Stimulated activated CD4-positive, alpha-beta T cell treated with anti-CD3 and anti-CD28 coated beads, TNF-alpha, amount 100 ng/mL, for 1 hour (primary cell): ENCODE results near the gene ZNF490.
"Not testable (repeated sequence)": the region's sequence is repeated elsewhere in the genome, so short reads cannot be mapped to it uniquely, and the experiment has no call there.

Experiments
- DNase-seq, 3 donors: peaks; one replicate each; pipeline ENCODE4 v3.0.0-alpha.2; 2020; ENCODE audit warnings: low read depth in 3 of 3, low spot score in 1 of 3

Gene ZNF490

DNA sequence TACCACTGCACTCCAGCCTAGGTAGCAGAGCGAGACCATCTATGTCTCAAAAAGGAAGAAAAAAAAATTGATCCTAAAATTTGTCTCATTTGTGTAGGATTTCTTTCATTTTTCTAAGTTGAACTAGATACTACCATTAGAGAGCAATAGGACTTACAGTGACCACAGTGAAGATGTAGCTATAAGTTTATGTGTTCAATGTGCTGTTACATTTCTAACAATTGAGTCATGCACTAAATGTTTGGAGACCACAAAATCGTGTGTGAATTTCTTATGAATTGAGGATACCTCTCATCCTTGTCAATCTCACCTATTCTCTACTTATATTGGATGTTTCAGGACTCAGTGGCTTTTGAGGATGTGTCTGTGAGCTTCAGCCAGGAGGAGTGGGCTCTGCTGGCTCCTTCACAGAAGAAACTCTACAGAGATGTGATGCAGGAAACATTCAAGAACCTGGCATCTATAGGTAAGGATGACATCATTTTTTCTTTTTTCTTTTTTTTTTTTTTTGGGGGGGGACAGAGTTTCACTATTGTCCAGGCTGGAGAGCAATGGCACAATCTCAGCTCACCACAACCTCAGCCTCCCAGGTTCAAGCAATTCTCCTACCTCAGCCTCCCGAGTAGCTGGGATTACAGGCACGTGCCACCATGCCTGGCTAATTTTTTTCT is 12.9 kb upstream of the ZNF490 start:
- no peak for DNase-seq

DNA sequence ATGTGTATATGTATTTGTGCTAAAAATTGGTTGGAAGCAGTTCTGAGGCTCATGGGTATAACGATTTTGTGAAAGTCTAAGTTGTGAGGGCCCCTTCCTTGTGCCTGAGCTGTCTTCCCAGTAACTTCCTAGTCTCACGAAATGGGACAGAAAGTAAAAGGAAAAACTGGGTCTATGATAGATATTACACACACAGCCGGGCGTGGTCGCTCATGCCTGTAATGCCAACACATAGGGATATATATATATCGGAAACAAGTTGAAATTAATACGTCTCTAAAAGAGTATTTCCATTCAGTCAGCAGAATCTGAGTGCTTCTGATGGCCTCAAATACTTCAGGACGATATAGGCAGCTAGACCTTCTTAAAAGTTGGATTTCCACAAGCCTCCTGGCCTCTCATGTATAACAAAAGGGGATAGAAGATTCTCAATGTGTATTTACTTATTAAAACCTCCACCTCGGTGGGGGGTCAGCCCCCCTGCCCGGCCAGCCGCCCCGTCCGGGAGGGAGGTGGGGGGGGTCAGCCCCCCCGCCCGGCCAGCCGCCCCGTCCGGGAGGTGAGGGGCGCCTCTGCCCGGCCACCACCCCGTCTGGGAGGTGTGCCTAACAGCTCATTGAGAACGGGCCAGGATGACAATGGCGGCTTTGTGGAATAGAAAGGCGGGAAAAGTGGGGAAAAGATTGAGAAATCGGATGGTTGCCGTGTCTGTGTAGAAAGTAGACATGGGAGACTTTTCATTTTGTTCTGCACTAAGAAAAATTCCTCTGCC is 10.8 kb upstream of the ZNF490 start:
- not testable (repeated sequence) for DNase-seq

DNA sequence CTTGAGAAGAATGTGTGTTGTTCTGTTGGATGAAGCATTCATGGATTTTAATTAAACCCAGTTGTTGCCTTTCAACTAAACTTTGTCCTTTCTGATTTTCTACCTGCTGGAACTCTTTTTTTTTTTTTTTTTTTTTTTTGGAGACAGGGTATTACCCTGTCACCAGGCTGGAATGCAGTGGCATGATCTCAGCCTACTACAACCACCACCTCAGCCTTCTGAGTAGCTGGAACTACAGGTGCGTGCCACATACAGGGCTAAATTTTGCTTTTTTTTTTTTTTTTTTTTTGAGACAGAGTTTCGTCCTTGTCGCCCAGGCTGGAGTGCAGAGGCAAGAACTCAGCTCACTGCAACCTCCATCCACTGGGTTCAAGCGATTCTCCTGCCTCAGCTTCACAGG is 7.0 kb upstream of the ZNF490 start:
- DNase-seq: no peak

DNA sequence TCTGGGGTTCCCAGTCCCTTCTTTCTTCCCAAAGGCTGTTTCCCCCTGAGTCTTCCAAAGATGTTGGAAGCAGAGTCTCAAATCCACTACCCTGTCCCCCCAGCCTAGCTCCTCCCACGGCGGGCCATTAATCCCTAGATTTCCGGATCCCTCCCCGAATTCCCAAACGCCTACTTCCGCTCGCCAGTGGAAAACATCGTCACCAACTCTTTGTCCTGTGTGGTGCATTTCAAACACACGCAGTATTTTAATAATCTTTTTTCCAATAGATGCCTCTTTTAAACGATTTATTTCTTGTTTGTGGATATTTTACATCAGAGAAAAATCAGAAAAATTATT is 717 bp upstream of the ZNF490 start:
- no peak for DNase-seq

DNA sequence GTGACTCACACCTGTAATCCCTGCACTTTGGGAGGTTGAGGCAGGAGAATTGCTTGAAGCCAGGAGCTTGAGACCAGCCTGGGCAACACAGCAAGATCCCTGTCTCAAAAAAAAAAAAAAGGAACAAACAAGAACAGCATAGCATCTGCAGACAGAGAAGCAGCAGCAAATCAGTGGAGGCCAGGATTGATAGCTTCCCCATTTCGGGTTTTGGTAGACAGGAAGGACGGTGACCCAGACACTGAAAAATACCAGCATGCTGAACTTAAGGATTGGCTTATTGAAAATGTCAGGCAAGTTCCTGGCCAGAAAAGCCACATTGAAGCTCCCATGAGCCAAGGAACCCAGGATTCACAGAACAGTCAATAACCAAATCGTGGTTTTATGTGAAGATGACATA is 3.0 kb downstream of the ZNF490 start:
- no peak for DNase-seq

DNA sequence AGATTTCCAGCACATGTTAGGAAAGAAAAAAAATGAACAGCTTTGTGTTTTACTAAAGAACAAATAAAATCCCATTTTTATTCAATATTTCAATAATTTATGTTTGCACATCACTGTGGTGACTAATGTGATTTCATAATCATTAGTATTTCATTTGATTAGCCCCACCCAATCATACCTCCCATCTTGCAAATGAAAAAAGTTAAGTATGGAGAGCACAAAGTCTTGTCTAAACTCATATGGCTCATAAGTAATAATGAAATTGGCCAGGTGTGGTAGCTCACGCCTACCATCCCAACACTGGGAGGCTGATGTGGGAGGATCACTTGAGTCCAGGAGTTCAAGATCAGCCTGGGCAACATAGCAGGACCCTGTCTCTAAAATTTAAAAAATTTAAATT is 3.8 kb downstream of the ZNF490 start:
- DNase-seq: no peak

DNA sequence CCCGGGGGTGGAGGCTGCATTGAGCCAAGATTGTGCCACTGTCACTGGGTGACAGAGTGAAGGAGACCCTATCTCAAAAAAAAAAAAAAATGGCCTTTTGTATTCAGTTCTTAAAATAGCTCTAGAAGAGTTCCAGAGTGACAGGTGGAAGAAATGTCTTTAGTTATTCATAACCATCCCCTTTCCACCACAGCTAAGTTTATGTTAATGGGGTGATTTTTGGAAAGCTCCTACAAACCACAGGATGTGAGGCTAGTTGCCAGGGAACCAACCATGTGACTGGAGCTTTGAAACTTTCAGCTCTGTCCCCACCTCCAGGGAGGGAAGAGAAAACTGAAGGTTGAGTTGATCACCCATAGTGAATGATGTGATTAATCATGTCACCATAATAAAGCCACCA is 6.9 kb downstream of the ZNF490 start:
- no peak for DNase-seq

DNA sequence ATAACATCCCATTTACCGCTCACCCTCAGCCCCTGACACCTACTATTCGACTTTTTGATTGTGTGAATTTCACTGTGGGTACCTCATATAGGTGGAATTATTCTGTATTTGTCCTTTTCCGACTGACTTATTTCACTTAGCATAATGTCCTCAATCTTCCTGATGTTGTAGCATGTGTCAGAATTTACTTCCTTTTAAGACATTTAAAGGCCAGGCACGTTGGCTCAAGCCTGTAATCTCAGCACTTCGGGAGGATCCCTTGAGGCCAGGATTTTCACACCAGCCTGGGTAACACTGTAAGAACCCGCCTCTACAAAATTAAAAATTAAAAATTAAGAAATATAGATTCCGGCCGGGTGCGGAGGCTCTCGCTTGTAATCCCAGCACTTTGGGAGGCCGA is 13.0 kb downstream of the ZNF490 start:
- DNase-seq: no peak

DNA sequence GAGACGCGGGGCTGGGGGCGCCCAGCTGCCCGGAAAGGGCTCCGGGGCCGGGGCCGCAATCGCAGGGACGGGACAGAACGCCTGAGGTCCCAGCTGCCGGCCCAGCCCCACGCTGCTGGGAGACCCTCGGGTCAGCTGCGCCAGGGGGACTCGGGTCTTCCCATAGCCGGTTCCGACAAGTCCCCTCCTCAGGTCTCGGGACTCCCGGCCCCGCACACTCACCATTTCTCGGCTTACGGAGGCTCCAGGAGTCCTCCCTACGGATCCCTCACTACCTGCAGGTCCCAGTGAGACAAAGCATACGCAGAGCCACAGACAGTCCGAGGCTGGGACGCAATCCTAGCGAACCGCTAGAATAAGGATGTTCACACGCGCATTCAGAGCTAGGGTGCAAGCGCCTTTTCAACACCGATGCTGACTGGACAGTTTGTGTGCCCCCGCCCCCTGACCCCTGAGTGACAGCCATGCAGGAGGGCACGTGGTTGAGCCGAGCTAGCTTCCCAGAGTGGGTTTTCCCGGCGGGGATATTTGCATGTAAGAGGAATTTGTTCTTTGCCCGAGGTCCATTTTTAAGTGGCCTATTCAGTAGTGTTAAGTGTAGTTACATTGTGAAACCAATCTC is 13.6 kb downstream of the ZNF490 start:
- no peak for DNase-seq

DNA sequence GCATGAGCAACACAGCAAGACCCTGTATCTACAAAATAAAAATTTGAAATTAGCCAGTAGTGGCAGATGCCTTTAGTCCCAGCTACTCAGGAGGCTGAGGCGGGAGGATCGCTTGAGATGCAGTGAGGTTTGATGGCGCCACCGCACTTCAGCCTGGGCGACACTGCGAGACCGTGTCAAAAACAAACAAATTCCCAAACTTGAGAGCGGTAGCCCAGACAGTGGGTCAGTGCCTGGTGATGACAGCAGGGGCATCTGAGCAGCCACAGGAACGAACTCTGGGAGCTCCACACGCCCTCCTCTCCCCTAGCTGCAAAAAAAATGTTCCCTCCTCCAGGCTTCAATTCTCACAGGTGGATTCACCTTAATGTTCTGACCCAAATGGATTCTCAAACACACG is 14.1 kb downstream of the ZNF490 start:
- DNase-seq: no peak

DNA sequence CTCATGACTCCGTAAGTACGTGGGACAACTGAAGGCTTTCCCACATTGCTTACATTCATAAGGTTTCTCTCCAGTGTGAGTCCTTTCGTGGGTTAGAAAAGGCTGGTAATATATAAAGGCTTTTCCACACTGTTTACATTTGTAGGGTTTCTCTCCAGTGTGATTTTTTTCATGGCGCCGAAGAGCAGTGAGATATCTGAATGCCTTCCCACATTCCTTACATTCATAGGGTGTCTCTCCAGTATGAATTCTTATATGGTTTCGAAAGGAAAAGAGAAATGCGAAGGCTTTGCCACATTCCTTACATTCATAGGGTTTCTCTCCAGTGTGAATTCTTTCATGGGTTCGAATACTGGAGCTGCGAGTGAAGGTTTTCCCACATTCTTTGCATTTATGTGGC is 29.5 kb downstream of the ZNF490 start:
- DNase-seq: no peak

DNA sequence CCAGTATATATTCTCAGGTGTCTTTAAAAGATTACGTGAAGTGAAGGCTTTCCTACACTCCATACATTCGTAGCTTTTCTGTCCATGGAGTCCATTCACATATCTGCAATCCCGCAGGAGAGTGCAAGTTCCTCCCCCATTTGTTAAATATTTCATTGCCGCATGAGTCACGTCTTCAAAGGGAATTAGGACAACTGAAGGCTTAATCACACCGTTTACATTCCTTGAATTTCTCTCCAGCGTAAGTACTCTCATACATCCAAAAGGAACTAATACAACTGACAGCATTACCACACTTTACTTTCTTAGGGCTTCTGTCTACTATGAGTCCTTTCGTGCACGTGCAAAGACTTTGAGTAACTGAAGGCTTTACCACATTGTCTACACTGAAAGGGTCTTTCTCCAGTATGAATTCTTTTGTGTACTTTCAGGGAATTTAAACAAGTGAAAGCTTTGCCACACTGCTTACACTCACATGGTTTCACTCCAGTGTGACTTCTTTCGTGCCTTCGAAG is 30.4 kb downstream of the ZNF490 start:
- no peak for DNase-seq

DNA sequence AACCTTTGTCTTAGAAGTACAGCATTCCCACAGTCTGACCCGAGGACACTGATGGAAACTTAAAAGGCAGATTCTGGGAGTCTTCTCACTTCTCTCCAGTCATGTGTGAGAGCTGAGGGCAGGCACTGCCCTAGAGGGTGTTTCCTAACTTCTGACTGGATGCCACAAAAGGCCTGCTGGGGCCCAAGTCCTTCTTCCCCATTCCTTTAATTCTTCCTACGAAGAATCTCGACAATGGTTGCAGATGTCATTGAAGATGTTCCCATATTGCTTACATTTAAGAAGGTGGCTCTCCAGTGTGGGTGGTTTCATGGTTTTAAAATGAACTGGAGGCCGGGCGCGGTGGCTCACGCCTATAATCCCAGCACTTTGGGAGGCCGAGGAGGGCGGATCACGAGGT is 32.0 kb downstream of the ZNF490 start:
- DNase-seq: no peak

DNA sequence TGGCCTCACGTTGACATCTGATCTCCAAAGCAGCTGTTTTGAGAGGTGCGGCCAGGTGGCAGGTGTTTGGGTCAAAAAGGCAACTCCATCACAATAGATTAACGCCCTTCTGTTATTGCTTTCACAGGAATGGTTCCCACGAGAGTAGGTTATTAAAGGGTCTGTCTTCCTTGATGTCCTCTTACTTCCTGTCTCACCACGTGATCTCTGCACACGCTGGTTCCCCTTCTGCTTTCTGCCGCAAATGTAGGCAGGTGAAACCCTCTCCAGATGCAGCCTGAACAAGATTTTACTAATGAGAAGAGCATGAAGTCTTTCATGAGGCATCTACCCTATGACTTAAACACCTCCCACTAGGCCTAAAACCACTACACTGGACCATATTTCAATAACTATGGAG is 36.6 kb downstream of the ZNF490 start:
- DNase-seq: no peak

DNA sequence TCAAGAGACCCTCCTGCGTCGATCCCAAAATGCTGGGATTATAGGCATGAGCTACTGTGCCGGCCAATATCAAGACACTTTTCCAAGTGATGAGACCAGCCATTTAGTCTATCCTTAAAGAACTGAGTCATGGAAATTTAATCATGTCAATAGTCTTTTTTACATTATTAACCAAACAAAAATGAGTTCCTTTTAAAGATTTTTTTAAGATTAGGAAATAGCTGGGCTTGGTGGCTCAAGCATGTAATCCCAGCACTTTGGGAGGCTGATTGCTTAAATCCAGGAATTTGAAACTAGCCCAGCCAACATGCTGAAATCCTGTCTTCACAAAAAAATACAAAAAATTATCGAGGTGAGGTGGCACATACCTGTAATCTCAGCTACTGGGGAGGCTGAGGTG is 42.7 kb downstream of the ZNF490 start:
- no peak for DNase-seq

DNA sequence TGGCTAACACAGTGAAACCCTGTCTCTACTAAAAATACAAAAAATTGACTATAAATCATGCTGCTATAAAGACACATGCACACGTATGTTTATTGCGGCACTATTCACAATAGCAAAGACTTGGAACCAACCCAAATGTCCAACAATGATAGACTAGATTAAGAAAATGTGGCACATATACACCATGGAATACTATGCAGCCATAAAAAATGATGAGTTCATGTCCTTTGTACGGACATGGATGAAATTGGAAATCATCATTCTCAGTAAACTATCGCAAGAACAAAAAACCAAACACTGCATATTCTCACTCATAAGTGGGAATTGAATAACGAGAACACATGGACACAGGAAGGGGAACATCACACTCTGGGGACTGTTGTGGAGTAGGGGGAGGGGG is 44.2 kb downstream of the ZNF490 start:
- DNase-seq: not testable (repeated sequence)

DNA sequence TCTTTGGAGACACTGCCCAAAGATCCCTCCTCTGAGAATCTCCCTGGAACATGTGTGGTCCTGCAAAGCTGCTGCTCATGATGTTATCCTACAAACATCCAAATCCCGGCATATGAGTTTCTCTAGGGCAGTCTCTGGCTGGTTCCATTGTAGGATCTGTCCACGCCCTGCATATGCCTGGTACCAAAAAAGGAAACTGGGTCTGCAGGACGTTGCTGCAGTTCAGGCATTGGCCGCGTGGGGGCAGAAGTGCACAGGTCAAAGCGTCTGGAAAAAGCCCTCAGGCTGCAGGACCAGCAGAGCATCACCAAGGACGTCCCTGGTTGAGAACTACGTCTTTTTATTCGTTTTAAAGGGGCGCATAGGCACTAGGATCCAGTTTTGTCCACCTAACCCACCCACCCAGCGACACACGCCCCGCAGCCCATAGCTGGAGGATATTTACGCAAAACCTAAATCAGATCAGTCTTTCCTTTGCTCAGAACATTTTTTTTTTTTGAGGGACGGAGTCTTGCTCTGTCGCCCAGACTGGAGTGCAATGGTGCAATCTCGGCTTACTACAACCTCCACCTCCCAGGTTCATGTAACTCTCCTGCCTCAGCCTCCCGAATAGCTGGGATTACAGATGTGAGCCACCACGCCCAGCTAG is 46.5 kb downstream of the ZNF490 start:
- DNase-seq: peak; percentile 77 to 95 (median 87)

DNA sequence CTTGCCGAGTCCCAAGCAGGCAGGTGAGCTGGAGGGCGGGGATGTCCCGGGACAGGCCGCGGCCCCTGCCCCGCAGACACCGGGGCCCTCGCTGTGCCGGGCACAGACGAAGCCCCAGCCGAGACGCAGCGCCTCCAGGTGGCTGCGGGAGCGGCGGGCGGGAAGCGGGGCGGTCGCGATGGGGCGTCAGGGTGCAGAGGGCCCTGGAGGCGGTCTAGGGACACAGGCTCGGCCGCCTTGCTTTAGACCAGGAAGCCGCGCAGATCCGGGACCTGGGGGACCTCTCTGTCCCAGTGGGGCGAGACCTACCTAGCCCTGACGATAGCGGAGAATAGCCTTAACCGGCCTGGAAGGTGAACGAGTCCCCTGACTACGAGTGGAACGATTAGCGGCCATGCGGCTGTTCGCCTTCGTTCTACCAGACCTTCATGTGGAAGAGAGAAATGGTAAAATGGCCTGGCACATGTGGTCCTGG is 55.1 kb downstream of the ZNF490 start:
- DNase-seq: no peak

DNA sequence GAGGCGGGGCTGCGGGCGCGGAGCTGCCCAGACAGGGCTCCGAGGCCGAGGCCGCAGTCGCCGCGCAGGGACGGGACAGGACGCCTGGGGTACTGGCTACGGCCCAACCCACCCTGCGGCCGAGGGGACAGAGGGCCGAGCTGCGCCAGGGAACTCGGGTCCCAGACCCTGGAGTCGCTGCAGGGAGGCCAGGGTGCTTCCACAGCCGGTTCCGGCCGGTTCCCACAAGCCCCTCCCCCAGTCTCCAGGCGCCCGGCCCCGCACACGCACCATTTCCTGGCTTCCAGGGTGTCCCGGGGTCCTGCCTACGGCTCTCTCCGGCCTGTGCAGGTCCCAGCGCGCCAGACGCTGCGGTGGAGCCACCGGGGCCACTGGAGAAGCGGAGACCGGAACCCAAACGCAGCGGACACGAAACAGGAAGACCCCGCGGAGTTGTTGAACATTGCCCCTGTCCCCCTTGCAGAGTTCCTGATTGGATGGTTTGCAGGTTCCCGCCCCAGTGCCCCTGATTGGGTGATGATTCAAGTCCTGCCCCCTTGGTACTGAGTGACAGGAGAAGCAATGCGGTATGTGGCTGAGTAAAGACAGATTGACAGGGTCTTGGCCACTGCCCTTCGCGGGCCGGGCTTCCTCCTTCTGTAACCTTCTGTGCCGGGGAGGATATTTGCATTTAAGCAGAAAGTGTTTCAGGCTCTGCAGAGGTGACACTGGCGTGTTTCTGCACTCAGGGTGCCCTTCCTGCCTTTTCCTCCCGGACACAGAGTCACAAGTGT is 59.4 kb downstream of the ZNF490 start, which contains the start of gene ZNF564:
Gene ZNF564 (minus strand): TSS at position 423 of the 773 bp plus-strand sequence. CDS start 150 bp downstream, at position 273.
- DNase-seq: peak; percentile 66 to 80 (median 79)

DNA sequence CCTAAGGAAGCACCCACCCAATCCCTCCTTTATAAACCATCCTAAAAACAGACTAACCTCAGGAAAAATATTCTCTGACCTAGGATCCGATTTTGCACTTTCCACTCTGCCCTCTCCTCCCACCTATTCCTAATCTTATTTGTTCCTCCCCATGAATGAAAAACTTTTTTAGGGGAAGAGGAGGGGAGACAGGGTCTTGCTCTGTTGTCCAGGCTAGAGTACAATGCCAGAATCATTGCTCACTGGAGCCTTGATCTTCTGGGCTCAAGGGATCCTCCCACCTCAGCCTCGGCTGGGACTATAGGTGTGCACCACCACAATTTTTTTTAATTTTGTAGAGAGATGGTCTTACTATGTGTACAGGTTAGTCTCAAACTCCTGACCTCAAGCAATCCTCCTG is 63.7 kb downstream of the ZNF490 start:
- DNase-seq: no peak

DNA sequence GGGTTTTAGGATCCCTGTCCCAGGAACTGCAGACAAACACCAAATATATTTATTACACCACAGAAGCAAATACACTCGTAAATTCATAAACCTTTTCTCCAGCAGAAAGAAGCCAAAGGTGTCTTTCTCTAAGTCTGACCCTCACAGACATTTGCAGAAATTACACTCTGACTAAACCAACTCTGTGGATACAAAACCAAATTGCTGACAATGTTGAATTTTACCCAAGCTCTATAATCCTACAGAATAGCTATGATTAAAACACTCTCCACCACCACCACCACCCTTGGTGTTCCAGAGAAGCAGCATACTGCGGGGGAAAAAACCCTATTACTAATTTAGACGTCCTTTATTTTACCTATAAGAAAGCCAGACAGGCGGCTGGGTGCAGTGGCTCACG is 64.5 kb downstream of the ZNF490 start:
- DNase-seq: no peak
